NCI-H1694 (cell line): ENCODE measurements around the gene ANKMY1.
"Not testable (repeated sequence)": the region's sequence is repeated elsewhere in the genome, so short reads cannot be mapped to it uniquely, and the experiment has no call there.

Experiments used
- DNase-seq: peaks from one replicate; lab custom pipeline; 2025; lab: John Stamatoyannopoulos, UW

The ANKMY1 gene

GRCh38 chr2:240568678-240569522 is 11.1 kb upstream of the ANKMY1 start:
- no peak for DNase-seq

GRCh38 chr2:240567872-240568677 is 10.3 kb upstream of the ANKMY1 start, which contains the start of gene RNPEPL1:
TSS of gene RNPEPL1 (plus strand) at chr2:240568484. CDS start at chr2:240568587, 103 bp downstream.
- no peak for DNase-seq

DNA sequence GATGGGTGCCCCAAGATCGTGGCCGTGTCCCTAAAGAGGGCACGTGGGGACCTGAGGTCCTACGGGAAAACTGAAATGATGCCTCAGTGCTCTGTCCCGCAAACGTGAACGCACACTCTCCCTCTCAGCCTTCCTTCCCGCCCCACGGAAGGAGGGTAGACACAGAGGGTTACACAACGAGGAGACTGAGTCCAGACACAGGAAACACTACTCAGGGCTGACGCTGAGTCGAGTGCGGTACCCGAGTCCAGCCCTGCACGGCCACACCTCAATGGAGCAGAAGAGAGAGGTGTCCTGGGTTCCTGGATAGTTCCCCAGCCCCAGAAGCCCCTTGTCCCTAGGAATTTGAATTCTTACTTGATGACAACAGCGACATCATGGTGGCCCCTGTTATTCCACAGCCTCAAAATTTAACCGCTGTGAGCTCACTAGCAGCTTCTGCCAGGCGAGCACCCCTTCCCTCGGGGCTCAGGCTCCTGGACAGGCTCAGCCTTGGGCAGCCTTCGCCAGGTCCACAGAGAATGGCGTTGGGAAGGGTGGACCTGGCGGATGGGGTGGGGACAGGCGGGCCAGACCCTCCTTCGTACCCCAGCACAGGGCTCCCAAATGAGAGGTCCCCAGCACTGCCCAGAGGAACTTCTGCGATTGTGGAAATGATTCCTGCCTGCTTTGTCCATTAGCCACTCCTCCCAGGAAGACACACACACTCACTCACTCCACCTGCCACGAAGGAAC is 9.5 kb upstream of the ANKMY1 start:
- DNase-seq = no peak

- peak; percentile 55 for DNase-seq
These were observed 8.7 kb upstream of the ANKMY1 start for GRCh38 chr2:240566203-240567136.

DNA sequence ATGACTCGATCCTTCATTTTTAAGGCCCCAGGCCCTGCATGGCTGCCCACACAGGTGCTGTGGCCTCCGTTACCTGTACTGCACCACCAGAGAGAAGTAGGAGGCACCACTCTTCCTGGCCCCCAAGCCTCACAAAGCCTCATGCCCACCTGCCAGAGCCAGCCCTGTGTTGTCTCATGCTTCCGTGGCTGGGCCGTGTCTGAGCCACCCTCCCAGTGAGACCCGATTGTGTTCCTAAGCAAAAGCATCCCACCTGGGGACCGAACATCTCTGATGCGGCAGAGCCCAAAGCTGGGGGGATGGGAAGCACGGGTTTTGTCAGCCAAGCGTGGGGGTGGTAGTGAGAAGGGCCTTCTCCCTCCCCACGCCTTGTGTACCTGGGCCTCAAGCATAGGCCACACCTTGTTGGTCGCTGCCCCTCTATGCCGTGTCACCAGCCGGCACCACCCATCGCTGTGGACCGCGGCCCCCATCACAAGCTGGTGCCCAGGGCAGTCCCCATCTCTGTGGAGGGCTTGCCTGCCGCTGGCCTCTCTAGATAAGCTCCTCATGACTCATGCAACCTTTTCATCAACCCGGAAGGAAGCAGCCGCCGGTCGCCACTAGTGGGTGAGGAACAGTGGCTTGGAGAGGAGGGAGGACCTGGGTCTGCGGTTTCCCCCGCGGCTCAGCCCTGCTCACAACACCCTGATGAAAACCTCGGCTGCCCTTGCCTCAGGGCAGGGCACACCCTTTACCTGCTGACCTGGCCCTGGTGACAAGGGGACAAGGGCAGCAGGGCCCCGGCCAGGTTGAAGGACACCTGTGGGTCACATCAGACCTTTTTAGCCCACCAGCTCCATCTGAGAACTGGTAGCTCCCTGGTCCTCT is 7.8 kb upstream of the ANKMY1 start:
- DNase-seq = no peak

DNA sequence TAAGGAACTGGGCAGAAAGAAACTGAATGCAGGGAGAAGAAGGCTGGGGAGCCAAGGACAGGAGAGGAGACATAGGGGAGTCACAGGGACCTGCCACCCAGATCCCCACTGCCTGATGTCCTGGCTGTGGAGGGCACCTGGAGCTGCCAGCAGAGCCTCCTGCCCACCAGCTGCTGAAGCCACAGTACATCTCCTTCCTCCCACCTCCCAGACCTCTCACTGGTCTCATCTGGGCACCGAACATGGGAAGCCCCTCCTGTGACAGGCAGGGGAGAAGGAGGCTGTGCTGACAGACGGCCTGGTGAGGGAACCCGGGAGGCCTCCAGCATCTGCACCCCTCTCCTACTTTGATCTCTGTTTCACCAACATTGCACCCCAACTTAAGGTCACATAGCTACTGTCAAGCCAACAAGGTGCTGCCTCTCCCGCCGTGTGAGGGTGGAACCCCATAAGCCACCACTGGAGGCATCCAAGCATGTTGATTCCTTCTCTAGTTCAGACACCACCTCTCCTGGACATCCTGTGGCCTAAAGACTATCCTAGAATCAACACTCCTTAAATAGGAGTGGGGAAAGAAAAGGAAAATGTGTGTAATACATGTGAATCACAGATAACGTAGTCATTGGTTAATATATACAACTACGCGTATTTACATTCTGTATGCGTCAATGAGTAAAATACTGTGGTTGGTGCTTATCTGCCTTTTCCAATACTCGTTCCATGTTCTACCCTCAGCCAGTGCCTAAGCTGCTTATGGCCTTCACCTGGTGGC is 7.0 kb upstream of the ANKMY1 start:
- no peak for DNase-seq

GRCh38 chr2:240563951-240564560 is 6.3 kb upstream of the ANKMY1 start:
- DNase-seq = no peak

DNA sequence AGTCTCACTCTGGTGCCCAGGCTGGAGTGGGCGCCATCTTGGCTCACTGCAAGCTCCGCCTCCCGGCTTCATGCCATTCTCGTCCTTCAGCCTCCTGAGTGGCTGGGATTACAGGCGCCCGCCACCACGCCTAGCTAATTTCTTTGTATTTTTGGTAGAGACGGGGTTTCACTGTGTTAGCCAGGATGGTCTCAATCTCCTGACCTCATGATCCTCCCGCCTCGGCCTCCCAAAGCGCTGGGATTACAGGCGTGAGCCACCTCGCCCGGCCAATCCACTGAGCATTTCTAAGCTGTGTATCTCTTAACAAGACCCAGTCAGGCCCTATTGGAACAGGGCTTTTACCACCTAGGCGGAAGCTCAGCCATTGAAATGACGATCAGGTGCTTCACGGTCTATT is 5.4 kb upstream of the ANKMY1 start:
- not testable (repeated sequence) for DNase-seq

GRCh38 chr2:240561325-240561971 is 3.7 kb upstream of the ANKMY1 start:
- no peak for DNase-seq

- peak; percentile 97 for DNase-seq
These were observed 2.9 kb upstream of the ANKMY1 start for GRCh38 chr2:240560480-240561324.

GRCh38 chr2:240560084-240560479 is 2.3 kb upstream of the ANKMY1 start, which contains the start of gene DUSP28:
TSS of gene DUSP28 (plus strand) at chr2:240560357. CDS start at chr2:240560685, 328 bp downstream.
- DNase-seq = peak; percentile 58

DNA sequence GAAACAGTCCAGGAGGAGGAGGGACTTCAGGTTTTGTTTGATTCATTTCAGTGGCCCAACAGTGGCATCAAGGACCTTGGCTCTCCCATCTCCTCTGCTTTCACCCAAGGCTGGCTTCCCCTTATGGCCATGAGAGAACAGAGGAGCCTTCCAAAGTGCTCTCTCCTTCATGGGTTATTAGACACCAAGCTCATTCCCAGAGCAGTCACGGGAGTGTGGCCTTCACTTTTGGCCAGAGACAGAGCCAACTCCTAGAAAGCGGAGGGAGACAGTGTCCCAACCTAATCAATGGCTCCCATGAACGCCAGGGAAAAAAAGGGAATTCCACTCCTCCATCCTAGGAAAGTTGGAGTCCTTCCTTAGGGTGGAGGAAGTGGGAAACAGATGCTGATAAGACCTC is 1.5 kb upstream of the ANKMY1 start:
- no peak for DNase-seq

- DNase-seq = no peak
These were observed 511 bp upstream of the ANKMY1 start for GRCh38 chr2:240558236-240558761.

GRCh38 chr2:240557101-240557751 is 562 bp downstream of the ANKMY1 start:
- no peak for DNase-seq

DNA sequence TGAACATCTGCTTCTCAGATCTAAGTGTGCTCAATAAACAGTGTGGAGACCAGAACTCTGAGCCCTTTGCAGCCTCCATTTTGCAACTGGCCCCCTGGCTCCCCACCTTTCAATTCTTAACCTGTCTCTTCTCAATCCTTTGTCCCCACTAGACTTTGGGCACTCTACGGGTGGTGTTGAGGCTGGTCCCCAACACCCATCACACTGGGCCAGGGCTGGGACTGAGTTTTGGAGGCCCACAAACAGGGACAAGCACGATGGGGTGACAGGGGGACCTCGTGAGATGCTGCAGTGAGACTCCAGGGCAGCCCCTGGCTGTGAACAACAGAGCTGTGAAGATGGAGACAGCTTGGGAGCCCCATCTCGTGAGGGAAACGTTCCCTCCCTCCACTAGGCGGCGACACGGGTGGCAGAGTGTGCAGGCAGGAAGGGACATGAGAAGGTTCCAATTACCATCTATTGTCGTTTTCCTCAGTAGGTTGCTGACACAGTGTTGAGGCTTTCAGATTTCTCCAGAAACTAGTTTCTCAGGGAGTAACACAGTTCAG is 1.2 kb downstream of the ANKMY1 start:
- peak; percentile 13 for DNase-seq

DNA sequence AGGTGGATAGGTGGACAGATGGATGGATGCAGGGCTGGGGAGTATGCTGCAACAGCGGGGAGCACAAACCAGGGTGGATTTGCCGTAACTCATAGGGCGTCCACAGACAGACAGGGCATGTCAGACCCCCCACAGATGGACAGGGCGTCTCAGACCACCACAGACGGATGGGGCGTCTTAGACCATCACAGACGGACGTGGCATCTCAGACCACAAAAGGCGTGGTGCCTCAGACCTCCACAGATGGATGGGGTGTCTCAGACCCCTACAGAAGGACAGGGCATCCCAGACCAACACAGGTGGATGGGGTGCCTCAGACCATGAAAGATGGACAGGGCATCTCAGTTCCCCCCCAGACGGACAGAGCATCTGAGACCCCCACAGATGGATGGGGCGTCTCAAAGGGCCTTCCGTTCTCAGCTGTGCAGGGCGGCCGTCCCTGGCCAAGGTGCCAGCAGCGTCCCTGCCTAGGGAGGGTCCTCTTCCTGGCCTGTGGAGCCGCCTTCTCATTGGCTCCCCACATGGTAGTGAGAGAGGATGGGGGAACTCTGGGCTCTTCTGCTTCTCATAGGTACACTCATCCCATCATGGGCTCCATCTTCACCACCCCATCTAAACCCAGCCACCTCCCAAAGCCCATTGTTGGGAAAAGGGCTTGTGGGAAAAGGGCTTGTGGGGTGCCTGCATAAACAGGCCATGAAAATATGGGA is 2.1 kb downstream of the ANKMY1 start:
- DNase-seq = no peak
